PC-9 (cell line): Measurements from ENCODE around the gene PDLIM5. TPM values are rescaled to one million over a fixed set of nuclear protein-coding genes. Genes with fewer than 3 reads are reported as not detected.

ENCODE experiments used
- BruUV-seq: library from RNA; stranded (reverse); fragments of 400-500 nt; replicated peaks from 2 replicates; lab custom pipeline; 2021; lab: Mats Ljungman, UMichigan
- CTCF ChIA-PET: fragments of 300-600 bp; sonication (Branson Sonifier 250); formaldehyde crosslinking; loops from one replicate; lab custom pipeline; 2022; ENCODE audit warnings: antibody characterized with exemption; lab: Charles Lee
- POLR2A ChIA-PET: fragments of 300-600 bp; sonication (Branson Sonifier 250); formaldehyde crosslinking; loops from one replicate; lab custom pipeline; 2022; ENCODE audit warnings: antibody characterized with exemption; ENCODE audit not compliant: unreplicated experiment; lab: Charles Lee
- DNase-seq, 2 experiments: peaks; one replicate each; pipeline versions ENCODE4 v3.0.0 to v3.0.0-alpha.2; 2015 to 2022; ENCODE audit warnings: mixed read lengths in 1 of 2
- H2AFZ ChIP-seq: fragments of 200-600 bp; sonication (generic); 2 replicates; pipeline ENCODE4 v1.8.1; 2017; ENCODE audit warnings: antibody characterized with exemption
- H3F3A ChIP-seq: fragments of 200-600 bp; sonication (generic); 2 replicates; pipeline ENCODE4 v1.8.1; 2017; ENCODE audit warnings: antibody characterized with exemption, mild to moderate bottlenecking, low read depth; ENCODE audit not compliant: insufficient read depth
- H3K27ac ChIP-seq: fragments of 200-600 bp; sonication (generic); 2 replicates; pipeline ENCODE4 v1.6.1; 2016; ENCODE audit warnings: mixed run types
- H3K27me3 ChIP-seq: fragments of 200-600 bp; sonication (generic); 2 replicates; pipeline ENCODE4 v1.6.1; 2016; ENCODE audit warnings: low read depth, mixed run types; ENCODE audit not compliant: insufficient read depth
- H3K36me3 ChIP-seq: fragments of 200-600 bp; sonication (generic); 2 replicates; pipeline ENCODE4 v1.6.1; 2016; ENCODE audit warnings: low read depth, mixed run types
- H3K4me1 ChIP-seq: fragments of 200-600 bp; sonication (generic); replicated peaks from 2 replicates; pipeline ENCODE4 v1.6.1; 2016; ENCODE audit warnings: mixed run types; ENCODE audit not compliant: insufficient read depth
- H3K4me2 ChIP-seq: fragments of 200-600 bp; sonication (generic); 2 replicates; pipeline ENCODE4 v1.6.1; 2017; ENCODE audit warnings: mixed run types
- H3K4me3 ChIP-seq: fragments of 200-600 bp; sonication (generic); 2 replicates; pipeline ENCODE4 v1.6.1; 2016; ENCODE audit warnings: mixed run types
- H3K79me2 ChIP-seq: fragments of 200-600 bp; sonication (generic); 2 replicates; pipeline ENCODE4 v1.6.1; 2017; ENCODE audit warnings: low read depth, mixed run types
- H3K9me2 ChIP-seq: fragments of 200-600 bp; sonication (generic); 2 replicates; pipeline ENCODE4 v1.8.1; 2017; ENCODE audit warnings: mild to moderate bottlenecking; ENCODE audit not compliant: insufficient read depth
- H3K9me3 ChIP-seq: fragments of 200-600 bp; sonication (generic); 2 replicates; pipeline ENCODE4 v1.8.1; 2016; ENCODE audit warnings: low read depth; ENCODE audit not compliant: insufficient read depth
- H4K20me1 ChIP-seq: fragments of 200-600 bp; sonication (generic); 2 replicates; pipeline ENCODE4 v1.8.1; 2017; ENCODE audit not compliant: insufficient read depth
- CTCF ChIP-seq: fragments of 200-600 bp; sonication (generic); conservative IDR thresholded peaks from 2 replicates; pipeline ENCODE4 v1.6.1; 2017; ENCODE audit warnings: mixed run types, antibody characterized with exemption, mild to moderate bottlenecking, moderate library complexity
- EZH2 ChIP-seq: fragments of 200-600 bp; sonication (generic); IDR thresholded peaks from 2 replicates; pipeline ENCODE4 v1.8.0; 2017; ENCODE audit warnings: antibody characterized with exemption, low read depth
- intact Hi-C: fragments of 100-400 bp; cut with micrococcal nuclease; formaldehyde crosslinking; loops from one replicate; pipeline ENCODE4 v1.10.0; 2022; ENCODE audit not compliant: unreplicated experiment
- total RNA-seq: library from RNA; stranded (reverse); gene quantifications from 2 replicates; pipeline ENCODE4 v1.2.3, GENCODE V29; 2021

The PDLIM5 gene
- total RNA-seq, 1 experiment from 2014 or later, result 130 TPM

DNA sequence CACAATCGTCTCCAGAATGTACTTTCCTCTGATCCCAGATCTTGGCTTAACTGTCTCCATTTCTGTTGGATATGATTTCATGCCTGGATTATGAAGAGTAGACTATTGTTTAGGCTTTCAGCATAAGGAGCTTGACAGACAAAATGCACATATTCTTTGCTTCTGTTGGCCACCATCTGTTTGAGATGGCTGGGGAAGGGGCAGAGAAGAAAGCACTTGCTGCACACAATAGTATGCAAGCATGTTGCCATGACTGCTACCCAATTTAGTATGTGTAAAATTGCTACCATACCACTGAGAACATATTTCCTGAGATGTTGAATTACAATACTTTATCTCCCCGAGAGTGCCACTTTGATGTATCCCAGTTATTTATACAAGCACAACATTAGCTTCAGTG lies 178.1 kb downstream of the PDLIM5 start:
- no peaks in the 10 kb centered on the region for H3K9me3 ChIP-seq
- ChIA-PET CTCF (no interaction called here), POLR2A (interaction anchor here (0.7 kb wide), 1 partner anchor 221 kb away, joined by 4 read pairs; no protein-coding TSS in a partner anchor)
- no peak overlapping the region for H3K27ac ChIP-seq
- intact Hi-C loops, result no loop called here
- TF ChIP-seq EZH2 (no peak), CTCF (no peak)
- BruUV-seq, result no TSS peak
- no peak overlapping the region for H2AFZ ChIP-seq
- H3K9me2 ChIP-seq, result no peaks in the 10 kb centered on the region
- H3K27me3 ChIP-seq, result no peaks in the 10 kb centered on the region
- H3F3A ChIP-seq, result no peaks in the 10 kb centered on the region
- H3K79me2 ChIP-seq, result no peaks in the 10 kb centered on the region
- H4K20me1 ChIP-seq, result no peaks in the 10 kb centered on the region
- no peak overlapping the region for H3K4me3 ChIP-seq
- H3K4me2 ChIP-seq, result no peak overlapping the region
- no peak for DNase-seq
- H3K4me1 ChIP-seq, result no peaks in the 10 kb centered on the region
- no peaks in the 10 kb centered on the region for H3K36me3 ChIP-seq

DNA sequence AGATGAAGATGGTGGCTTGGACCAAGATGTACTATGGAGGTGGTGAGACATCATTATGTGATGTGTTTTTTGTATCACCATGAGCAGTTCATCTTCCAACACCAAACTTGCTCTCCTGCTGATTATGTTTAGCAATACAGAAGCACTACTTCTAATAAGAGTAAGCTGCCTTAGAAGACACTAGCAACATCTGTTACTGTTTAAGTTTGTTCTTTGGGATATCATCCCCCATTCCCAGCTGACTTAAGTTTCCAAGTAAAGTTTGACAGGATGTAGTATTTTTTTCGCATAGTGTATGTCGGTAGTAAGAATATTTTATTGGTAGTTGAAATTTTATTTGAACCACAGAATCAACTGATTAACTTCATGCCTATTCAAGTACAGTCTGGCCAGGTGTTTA lies 182.5 kb downstream of the PDLIM5 start:
- Histone ChIP-seq H3K36me3 (no peaks in the 10 kb centered on the region), H3K79me2 (no peaks in the 10 kb centered on the region), H3K9me3 (no peaks in the 10 kb centered on the region), H3K9me2 (no peaks in the 10 kb centered on the region), H3K4me3 (no peak overlapping the region), H3F3A (no peaks in the 10 kb centered on the region), H2AFZ (no peak overlapping the region), H3K27me3 (no peaks in the 10 kb centered on the region), H3K4me2 (no peak overlapping the region), H3K4me1 (no peaks in the 10 kb centered on the region), H4K20me1 (no peaks in the 10 kb centered on the region), H3K27ac (no peak overlapping the region)
- no peak for DNase-seq
- intact Hi-C loops, result no loop called here
- POLR2A ChIA-PET, result no interaction called here
- TF ChIP-seq CTCF (no peak), EZH2 (no peak)
- no TSS peak for BruUV-seq
- CTCF ChIA-PET, result no interaction called here

- Histone ChIP-seq H3K4me2 (no peak overlapping the region), H3F3A (no peaks in the 10 kb centered on the region), H2AFZ (no peak overlapping the region), H3K4me1 (no peaks in the 10 kb centered on the region), H3K36me3 (no peaks in the 10 kb centered on the region), H3K9me3 (no peaks in the 10 kb centered on the region), H3K79me2 (no peaks in the 10 kb centered on the region), H4K20me1 (no peaks in the 10 kb centered on the region), H3K27me3 (no peaks in the 10 kb centered on the region), H3K9me2 (no peaks in the 10 kb centered on the region), H3K27ac (no peak overlapping the region), H3K4me3 (no peak overlapping the region)
- no peak for TF ChIP-seq CTCF
- TF ChIP-seq EZH2, result no peak
- ChIA-PET POLR2A (no interaction called here), CTCF (no interaction called here)
- no peak for DNase-seq
- intact Hi-C loops, result no loop called here
- no TSS peak for BruUV-seq
Measured at GRCh38 chr4:94635177-94635576, 183.4 kb downstream of the PDLIM5 start.
